Rectal smooth muscle tissue (tissue), 1 donor: ENCODE measurements around the gene BTG2.

Experiments used
- H3K27ac ChIP-seq: one replicate; pipeline ENCODE4 v1.7.0; 2013; ENCODE audit warnings: low read depth, low read length, inconsistent platforms
- H3K27me3 ChIP-seq: one replicate; pipeline ENCODE4 v1.7.0; 2013; ENCODE audit warnings: low read length; ENCODE audit not compliant: control insufficient read depth, insufficient read depth
- H3K36me3 ChIP-seq: one replicate; pipeline ENCODE4 v1.7.0; 2013; ENCODE audit warnings: low read length; ENCODE audit not compliant: control insufficient read depth, insufficient read depth
- H3K4me1 ChIP-seq: one replicate; pipeline ENCODE4 v1.7.0; 2013; ENCODE audit warnings: low read length; ENCODE audit not compliant: control insufficient read depth, insufficient read depth
- H3K4me3 ChIP-seq: one replicate; pipeline ENCODE4 v1.7.0; 2013; ENCODE audit warnings: low read length
- H3K9ac ChIP-seq: one replicate; pipeline ENCODE4 v1.7.0; 2013; ENCODE audit warnings: low read length

Gene BTG2

DNA sequence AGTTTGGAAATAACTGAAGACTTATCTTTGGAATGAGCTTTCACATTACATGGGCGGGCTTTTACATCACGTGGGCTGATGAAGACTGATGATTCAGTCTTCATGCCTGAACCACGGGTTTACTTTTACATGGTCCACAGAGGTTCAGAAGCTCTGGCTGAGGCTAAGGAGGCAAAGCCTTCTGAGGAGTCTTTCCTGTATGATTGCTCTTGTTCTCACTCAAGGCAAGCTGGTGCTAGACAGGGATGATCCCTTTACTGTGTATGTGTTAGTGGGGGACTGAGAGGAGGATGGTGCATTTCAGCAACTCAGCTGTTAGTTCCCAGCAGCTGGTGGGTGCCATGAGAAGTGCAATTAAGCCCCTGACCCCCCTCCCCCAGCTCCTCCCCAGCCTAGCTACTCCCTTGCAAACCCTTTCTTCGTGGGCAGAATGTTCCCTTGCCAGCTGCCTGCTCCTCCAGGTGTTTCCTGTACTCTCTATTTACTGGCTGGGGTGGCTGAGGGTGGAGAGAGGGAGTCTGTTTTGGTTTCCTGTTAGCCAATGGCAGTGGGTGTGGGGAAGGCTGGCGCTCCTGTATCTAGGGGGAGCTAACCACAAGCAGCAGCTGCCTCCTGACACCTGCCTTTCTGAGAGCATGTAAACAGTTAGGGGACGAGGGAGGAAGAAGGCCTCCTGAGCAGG is 15.4 kb downstream of the BTG2 start:
- no peak overlapping the region for H3K9ac ChIP-seq
- no peak overlapping the region for H3K27ac ChIP-seq
- no peak overlapping the region for H3K4me3 ChIP-seq
- no peaks in the 10 kb centered on the region for H3K27me3 ChIP-seq
- no peaks in the 10 kb centered on the region for H3K36me3 ChIP-seq
- no peaks in the 10 kb centered on the region for H3K4me1 ChIP-seq

DNA sequence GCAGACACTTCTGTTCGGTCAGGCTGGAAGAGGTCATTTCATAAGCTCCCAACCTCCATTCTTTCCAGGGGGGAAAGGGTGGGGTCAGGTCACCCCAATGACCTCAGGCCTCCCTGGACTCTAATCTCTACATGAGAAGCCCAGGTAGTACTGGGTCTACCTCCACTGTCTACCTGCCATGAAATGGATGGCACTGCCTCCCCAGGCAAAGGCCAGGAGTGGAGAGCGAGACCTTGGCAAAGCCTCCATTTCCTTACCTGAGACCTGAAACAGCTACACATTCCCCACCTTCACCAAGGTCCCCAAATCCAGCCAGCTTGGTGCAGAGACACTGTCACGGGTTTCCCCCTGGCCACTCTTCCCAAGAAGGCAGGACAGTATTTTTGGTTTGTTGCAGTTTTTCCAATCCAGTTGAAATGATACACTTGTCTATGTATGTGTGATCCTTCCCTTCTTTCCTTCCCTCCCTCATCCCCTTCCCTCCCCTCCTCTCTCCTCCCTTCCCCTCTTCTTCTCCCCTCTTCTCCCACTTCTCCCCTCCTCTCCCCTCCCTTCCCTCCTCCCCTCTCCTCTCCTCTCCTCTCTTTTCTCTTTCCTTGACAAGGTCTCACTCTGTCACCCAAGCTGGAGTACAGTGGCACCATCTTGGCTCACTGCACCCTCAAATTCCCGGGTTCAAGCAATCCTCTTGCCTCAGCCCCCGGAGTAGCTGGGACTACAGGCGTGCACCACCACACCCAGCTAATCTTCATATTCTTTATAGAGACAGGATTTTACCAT is 16.1 kb downstream of the BTG2 start:
- no peak overlapping the region for H3K4me3 ChIP-seq
- H3K36me3 ChIP-seq: no peaks in the 10 kb centered on the region
- H3K4me1 ChIP-seq: peaks cover 3% of the 10 kb centered on the region
- H3K9ac ChIP-seq: no peak overlapping the region
- H3K27me3 ChIP-seq: no peaks in the 10 kb centered on the region
- H3K27ac ChIP-seq: no peak overlapping the region

DNA sequence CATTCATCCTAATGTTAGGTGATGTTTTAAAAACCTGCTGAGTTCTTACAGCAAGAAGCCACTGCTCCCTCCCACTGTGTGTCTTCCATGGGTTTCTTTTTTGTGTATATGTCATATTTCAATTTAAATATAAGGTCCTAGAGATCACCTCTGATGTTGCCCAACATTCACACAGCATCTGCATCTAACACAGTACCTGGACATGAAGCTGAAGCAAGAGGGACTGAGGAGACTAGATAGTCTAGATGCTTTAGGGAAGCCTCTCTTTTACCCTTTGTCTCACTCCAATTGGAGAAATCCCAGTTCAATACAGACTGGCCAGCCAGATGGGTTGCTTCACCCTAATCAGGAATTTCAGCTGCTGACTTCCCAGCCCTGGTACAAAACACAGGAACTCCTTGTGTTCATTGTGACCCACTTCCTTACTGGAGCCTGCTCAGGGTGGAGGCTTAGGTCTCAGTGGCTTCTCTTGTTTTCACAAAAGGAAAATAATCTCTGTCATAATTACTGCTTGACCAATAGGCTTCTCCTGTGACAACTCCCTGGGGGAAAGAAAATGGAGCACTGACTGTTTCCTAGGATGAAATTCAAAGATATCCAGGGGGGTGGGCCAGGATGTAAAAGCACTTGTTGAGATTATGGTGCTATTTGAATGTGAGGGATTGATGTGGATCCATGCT is 17.3 kb downstream of the BTG2 start:
- Histone ChIP-seq H3K27ac (no peak overlapping the region), H3K9ac (no peak overlapping the region), H3K4me3 (no peak overlapping the region), H3K4me1 (peaks cover 9% of the 10 kb centered on the region), H3K27me3 (no peaks in the 10 kb centered on the region), H3K36me3 (no peaks in the 10 kb centered on the region)

DNA sequence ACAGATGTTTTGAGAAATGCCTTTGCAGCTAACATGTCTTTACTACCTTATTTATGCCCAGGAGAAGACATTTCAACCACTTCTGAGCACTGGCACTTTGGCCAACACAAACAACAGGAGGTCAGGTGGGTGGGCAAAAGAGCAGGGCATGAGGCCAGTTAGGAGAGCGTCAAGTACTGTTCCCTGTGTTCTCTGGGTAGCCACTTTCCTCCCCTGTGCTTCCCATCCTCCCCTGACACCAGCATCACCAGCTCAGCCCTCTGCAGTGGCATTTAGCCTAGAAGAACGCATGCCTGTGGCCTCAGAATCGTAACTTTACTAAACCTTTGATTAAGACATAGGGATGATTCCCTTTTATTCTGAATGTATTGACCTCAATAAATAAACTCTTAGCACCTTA is 18.3 kb downstream of the BTG2 start:
- H3K9ac ChIP-seq: no peak overlapping the region
- no peak overlapping the region for H3K27ac ChIP-seq
- peaks cover 13% of the 10 kb centered on the region for H3K4me1 ChIP-seq
- no peak overlapping the region for H3K4me3 ChIP-seq
- no peaks in the 10 kb centered on the region for H3K27me3 ChIP-seq
- H3K36me3 ChIP-seq: no peaks in the 10 kb centered on the region

DNA sequence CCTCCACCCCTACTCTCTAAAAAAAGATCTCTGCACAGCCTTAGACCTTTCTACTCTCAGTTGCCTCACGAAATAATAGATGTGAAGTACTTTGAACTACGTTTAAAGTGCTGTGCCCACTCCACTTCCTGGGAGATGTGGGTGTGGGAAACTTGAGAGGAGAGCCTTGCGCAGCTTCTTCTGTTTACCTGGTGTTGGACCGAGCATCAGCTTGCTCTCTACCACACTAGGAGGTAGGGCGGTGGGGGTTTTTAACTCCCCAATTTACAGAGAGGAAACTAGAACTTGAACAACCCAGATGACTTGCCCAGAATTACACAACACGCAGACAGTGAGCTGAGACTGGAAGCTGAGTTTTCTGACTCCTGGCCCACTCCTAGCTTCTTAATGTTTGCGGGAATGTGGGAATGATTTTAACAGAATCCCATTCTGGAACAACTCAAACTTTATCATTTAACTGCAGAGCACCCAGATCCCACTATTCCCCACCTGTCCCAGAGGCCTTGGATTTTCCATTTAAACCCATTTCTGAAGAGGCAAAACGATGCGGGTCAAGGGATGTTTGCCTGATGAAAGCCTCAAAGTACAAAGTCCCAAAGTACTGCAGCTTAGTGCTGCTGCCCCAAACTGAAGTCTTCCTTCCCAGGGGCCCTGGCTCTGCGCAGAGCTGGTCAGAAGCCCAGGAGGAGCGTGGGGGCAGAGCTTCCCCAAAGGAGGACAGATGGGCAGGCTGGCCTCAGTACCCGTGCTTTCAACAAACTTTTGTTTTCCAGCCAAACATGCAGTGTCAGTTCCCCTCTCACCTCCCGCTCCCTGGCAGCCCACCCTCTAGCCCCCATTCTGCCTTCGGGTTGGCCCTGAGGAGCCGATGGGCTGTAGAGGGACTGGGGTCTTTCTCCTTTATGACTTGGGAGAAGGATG is 19.0 kb downstream of the BTG2 start:
- no peak overlapping the region for H3K27ac ChIP-seq
- no peaks in the 10 kb centered on the region for H3K36me3 ChIP-seq
- H3K27me3 ChIP-seq: no peaks in the 10 kb centered on the region
- peaks cover 13% of the 10 kb centered on the region for H3K4me1 ChIP-seq
- H3K4me3 ChIP-seq: peak overlapping the region; percentile 3
- no peak overlapping the region for H3K9ac ChIP-seq

DNA sequence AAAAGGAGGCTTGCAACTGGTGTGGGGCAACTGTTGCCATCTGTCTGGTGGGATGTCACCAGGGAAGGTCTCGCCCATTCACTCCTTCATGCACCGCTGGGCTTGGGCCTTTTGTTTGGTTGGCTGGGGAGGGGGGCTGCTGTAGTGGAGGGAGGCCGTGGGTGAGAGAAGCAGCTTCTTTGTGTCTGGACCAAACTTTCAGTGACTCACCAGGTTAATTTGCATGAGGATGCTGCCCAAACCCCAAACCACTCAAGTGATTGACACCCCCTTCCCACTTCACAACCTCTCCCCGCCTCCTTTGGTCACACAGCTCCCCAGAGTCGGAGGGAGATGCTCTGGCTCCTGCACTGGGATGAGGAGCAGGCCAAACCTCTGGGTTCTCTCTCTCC is 19.7 kb downstream of the BTG2 start:
- Histone ChIP-seq H3K27ac (no peak overlapping the region), H3K4me1 (peaks cover 13% of the 10 kb centered on the region), H3K4me3 (peak overlapping the region; percentile 12), H3K9ac (no peak overlapping the region), H3K36me3 (no peaks in the 10 kb centered on the region), H3K27me3 (no peaks in the 10 kb centered on the region)

DNA sequence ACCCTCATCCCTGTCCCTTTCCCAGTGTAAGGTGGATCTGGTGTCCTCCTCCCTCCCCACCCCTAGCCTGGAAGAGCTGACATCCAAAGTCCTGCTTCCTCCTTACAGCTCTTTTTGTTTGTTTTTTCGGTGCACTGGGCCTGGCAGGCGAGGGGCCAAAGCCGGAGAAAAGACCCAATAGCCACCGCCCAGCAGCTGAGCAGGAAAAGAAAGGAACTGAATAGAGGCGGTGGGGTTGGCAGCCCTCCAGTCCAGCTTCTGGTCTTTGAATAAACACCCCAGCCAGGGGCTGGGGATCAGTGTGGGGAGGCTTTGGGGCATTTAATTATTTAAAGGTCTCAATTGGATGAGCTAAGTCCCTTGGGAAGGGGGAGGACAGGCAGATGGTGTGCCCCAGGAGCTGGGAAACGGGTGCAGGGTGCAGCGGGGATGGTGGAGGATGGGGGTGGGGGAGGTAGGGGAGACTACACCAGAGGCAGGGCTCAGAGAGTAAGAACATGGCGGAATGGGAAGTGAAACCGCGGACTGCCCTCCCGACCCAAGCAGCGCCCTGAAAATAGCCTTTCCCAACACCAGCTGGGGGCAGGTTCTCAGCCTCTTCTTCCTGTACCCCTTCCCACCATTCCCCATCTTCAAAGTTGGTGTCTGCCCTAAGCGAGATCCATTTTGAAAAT is 20.2 kb downstream of the BTG2 start:
- no peak overlapping the region for H3K9ac ChIP-seq
- H3K36me3 ChIP-seq: no peaks in the 10 kb centered on the region
- no peak overlapping the region for H3K27ac ChIP-seq
- H3K27me3 ChIP-seq: no peaks in the 10 kb centered on the region
- peak overlapping the region; percentile 12 for H3K4me3 ChIP-seq
- H3K4me1 ChIP-seq: peaks cover 13% of the 10 kb centered on the region

DNA sequence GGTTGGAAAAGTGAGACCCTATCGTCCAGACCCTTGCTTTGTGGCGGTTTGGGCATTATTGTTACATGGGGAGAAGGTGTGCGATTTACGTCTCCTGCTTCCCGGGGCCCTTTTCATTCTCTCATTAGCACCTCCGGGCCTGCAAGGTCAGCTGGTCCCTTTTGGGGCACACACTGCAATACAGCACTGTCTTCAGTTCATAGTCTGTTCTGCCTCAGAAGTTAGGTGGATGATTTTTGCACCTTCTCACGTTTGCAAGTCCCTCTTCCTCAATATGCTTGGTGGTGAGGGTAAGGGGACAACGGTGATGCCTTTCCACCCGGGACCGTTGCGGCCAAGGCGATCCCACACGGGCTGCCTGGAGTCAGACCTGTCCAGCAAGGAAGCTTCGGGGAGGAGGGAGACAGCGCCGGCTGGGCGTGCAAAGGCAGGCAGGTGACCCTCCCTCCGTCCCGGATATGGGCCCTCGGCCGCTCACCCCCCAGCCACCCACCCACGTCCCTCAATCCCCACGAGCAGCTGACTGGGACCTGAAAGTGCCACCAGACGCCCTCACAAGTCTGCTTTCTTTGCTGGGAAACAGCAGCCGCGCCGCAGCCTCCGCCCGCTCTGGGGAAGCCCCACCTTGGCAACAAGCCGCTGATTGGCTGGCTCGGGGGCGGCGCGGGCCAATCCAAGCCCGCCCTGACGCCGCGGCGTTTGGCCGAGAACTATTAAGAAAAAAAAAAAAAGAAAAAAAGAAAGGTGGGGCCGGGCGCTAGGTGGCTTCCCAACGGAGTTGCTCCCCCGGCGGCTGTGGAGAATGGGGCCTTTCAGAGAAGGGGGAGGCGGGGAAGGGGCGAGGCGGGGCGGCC is 21.7 kb downstream of the BTG2 start:
- Histone ChIP-seq H3K4me3 (peak overlapping the region; percentile 70), H3K4me1 (peaks cover 13% of the 10 kb centered on the region), H3K27me3 (no peaks in the 10 kb centered on the region), H3K9ac (peak overlapping the region; percentile 62), H3K36me3 (no peaks in the 10 kb centered on the region), H3K27ac (peak overlapping the region; percentile 94)

DNA sequence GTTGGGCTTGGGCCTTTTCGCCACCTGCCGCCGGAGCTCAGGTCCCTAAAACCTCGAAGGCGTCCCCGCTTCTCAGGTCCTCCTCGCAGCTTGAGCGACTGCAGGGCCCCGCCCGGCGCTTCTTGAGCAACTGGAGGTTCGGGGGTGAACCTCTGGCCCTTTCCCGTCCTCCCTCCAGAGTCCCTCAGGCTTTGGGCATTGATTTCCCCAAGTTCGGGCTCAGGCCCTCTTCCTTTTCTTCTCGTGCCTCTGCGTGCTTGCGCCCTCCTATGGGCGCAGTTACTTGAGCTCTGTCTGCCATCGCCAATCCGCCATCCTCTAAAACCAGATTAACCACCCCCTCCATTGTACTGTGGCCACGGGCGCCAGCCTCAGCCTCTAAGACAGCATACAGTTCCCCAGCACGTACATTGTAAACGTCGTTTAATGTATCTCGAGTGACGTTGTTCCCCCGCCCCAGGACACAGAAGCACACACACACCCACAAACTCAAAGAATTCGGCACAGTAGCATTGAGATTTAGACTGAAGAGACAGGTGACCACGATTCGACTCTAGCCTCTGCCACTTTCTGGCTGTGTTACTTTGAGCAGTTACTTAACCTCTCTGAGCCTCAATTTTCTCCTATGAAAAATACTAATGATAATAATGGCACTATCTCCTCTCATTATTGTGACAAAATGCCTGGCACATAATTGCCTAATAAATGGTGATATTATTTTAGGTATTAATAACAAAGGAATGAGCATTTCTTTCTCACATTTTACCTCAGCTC is 22.6 kb downstream of the BTG2 start:
- H3K36me3 ChIP-seq: no peaks in the 10 kb centered on the region
- peaks cover 13% of the 10 kb centered on the region for H3K4me1 ChIP-seq
- H3K4me3 ChIP-seq: peak overlapping the region; percentile 65
- H3K27me3 ChIP-seq: no peaks in the 10 kb centered on the region
- peak overlapping the region; percentile 94 for H3K27ac ChIP-seq
- peak overlapping the region; percentile 57 for H3K9ac ChIP-seq

DNA sequence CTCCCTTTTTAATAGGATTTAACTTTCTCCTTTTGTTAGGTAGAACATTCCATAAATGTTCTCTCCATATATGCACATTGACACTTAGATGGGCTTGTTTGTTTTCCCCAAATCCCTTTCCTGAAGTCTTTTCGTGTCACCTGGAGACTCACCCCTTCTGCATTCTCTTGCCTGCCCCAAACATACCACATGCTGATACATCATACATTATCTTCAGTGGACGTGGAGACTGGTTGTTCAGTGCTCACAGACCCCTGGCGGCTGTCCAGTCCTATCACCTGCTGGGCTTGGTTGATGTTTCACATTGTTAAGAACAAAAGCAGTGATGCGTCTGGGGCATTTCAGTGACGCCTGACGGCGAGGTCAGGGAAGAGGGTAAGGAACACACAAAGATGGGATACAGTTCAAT is 23.4 kb downstream of the BTG2 start:
- no peak overlapping the region for H3K4me3 ChIP-seq
- no peak overlapping the region for H3K27ac ChIP-seq
- H3K36me3 ChIP-seq: no peaks in the 10 kb centered on the region
- no peaks in the 10 kb centered on the region for H3K27me3 ChIP-seq
- no peak overlapping the region for H3K9ac ChIP-seq
- peaks cover 13% of the 10 kb centered on the region for H3K4me1 ChIP-seq
